ENCODE results near the gene TGM2.

The TGM2 gene

GRCh38 chr20:38151455-38151854, 13.6 kb downstream of the TGM2 start:
- TF ChIP-seq CTCF (IDR thresholded peaks at IDR 0.05; ENCODE audit: low read depth, low read length), result no peak
- TF ChIP-seq EZH2phosphoT487 (IDR thresholded peaks at IDR 0.05; ENCODE audit: low read depth), result no peak
- Histone ChIP-seq H3K4me2 (ENCODE audit: low read length) (peak overlapping the region; percentile 10), H3K4me3 (ENCODE audit: low read length) (no peak overlapping the region), H3K4me1 (ENCODE audit: low read length) (peaks cover 44% of the 10 kb centered on the region), H3K9me3 (ENCODE audit: insufficient read depth, low read length) (no peaks in the 10 kb centered on the region), H3K27ac (ENCODE audit: low read length) (peak overlapping the region; percentile 17), H3K27me3 (ENCODE audit: low read depth, low read length) (no peaks in the 10 kb centered on the region), H2AFZ (ENCODE audit: low read depth, low read length) (no peak overlapping the region), H3K9ac (ENCODE audit: low read length) (peak overlapping the region; percentile 0; the same call in 1 of the 2 replicates), H4K20me1 (ENCODE audit: insufficient read depth, low read length) (no peaks in the 10 kb centered on the region), H3K36me3 (replicated peaks; ENCODE audit: low read depth, low read length) (peaks cover 67% of the 10 kb centered on the region), H3K79me2 (ENCODE audit: low read length) (no peaks in the 10 kb centered on the region)

GRCh38 chr20:38150335-38151170, 14.5 kb downstream of the TGM2 start:
- Histone ChIP-seq H3K27me3 (ENCODE audit: low read depth, low read length) (no peaks in the 10 kb centered on the region), H3K9ac (ENCODE audit: low read length) (no peak overlapping the region), H3K4me3 (ENCODE audit: low read length) (no peak overlapping the region), H4K20me1 (ENCODE audit: insufficient read depth, low read length) (no peaks in the 10 kb centered on the region), H3K4me1 (ENCODE audit: low read length) (peaks cover 43% of the 10 kb centered on the region), H3K27ac (ENCODE audit: low read length) (no peak overlapping the region), H3K79me2 (ENCODE audit: low read length) (no peaks in the 10 kb centered on the region), H3K9me3 (ENCODE audit: insufficient read depth, low read length) (no peaks in the 10 kb centered on the region), H3K36me3 (replicated peaks; ENCODE audit: low read depth, low read length) (peaks cover 63% of the 10 kb centered on the region), H2AFZ (ENCODE audit: low read depth, low read length) (no peak overlapping the region), H3K4me2 (ENCODE audit: low read length) (no peak overlapping the region)
- TF ChIP-seq EZH2phosphoT487 (IDR thresholded peaks at IDR 0.05; ENCODE audit: low read depth), result no peak
- TF ChIP-seq CTCF (IDR thresholded peaks at IDR 0.05; ENCODE audit: low read depth, low read length), result no peak

- no peaks in the 10 kb centered on the region for H3K79me2 ChIP-seq (ENCODE audit: low read length)
- H2AFZ ChIP-seq (ENCODE audit: low read depth, low read length), result no peak overlapping the region
- H3K27ac ChIP-seq (ENCODE audit: low read length), result no peak overlapping the region
- no peaks in the 10 kb centered on the region for H4K20me1 ChIP-seq (ENCODE audit: insufficient read depth, low read length)
- no peaks in the 10 kb centered on the region for H3K27me3 ChIP-seq (ENCODE audit: low read depth, low read length)
- H3K4me2 ChIP-seq (ENCODE audit: low read length), result no peak overlapping the region
- no peak overlapping the region for H3K9ac ChIP-seq (ENCODE audit: low read length)
- no peak overlapping the region for H3K4me3 ChIP-seq (ENCODE audit: low read length)
- peaks cover 63% of the 10 kb centered on the region for H3K36me3 ChIP-seq (replicated peaks; ENCODE audit: low read depth, low read length)
- no peaks in the 10 kb centered on the region for H3K9me3 ChIP-seq (ENCODE audit: insufficient read depth, low read length)
- peaks cover 22% of the 10 kb centered on the region for H3K4me1 ChIP-seq (ENCODE audit: low read length)
- TF ChIP-seq EZH2phosphoT487 (IDR thresholded peaks at IDR 0.05; ENCODE audit: low read depth) (no peak), CTCF (IDR thresholded peaks at IDR 0.05; ENCODE audit: low read depth, low read length) (no peak)
Measured at GRCh38 chr20:38148328-38149102, 16.6 kb downstream of the TGM2 start.

GRCh38 chr20:38147751-38148150, 17.3 kb downstream of the TGM2 start:
- Histone ChIP-seq H3K36me3 (replicated peaks; ENCODE audit: low read depth, low read length) (peaks cover 61% of the 10 kb centered on the region), H2AFZ (ENCODE audit: low read depth, low read length) (no peak overlapping the region), H3K4me1 (ENCODE audit: low read length) (peaks cover 18% of the 10 kb centered on the region), H3K9ac (ENCODE audit: low read length) (no peak overlapping the region), H3K27me3 (ENCODE audit: low read depth, low read length) (no peaks in the 10 kb centered on the region), H4K20me1 (ENCODE audit: insufficient read depth, low read length) (no peaks in the 10 kb centered on the region), H3K27ac (ENCODE audit: low read length) (no peak overlapping the region), H3K4me3 (ENCODE audit: low read length) (no peak overlapping the region), H3K4me2 (ENCODE audit: low read length) (no peak overlapping the region), H3K9me3 (ENCODE audit: insufficient read depth, low read length) (no peaks in the 10 kb centered on the region), H3K79me2 (ENCODE audit: low read length) (no peaks in the 10 kb centered on the region)
- TF ChIP-seq EZH2phosphoT487 (IDR thresholded peaks at IDR 0.05; ENCODE audit: low read depth) (no peak), CTCF (IDR thresholded peaks at IDR 0.05; ENCODE audit: low read depth, low read length) (no peak)
